Stomach (tissue), 4 donors: ENCODE data around the gene DLG2.
"Not testable (repeated sequence)": the region's sequence is repeated elsewhere in the genome, so short reads cannot be mapped to it uniquely, and the experiment has no call there.

ENCODE experiments used
- CTCF ChIP-seq, 7 experiments: fragments of 450-650 bp in 4 of 7; fragments of 200-600 bp in 3 of 7; sonication (generic) in 3 of 7; IDR thresholded peaks; one replicate each; pipeline ENCODE4 v1.5.1; 2016 to 2019; ENCODE audit warnings: antibody characterized with exemption in 7 of 7, control low read depth in 2 of 7, mild to moderate bottlenecking in 1 of 7
- POLR2AphosphoS5 ChIP-seq, 3 donors: sonication (generic); formaldehyde crosslinking; IDR thresholded peaks; one replicate each; pipeline ENCODE4 v1.6.1; 2016; ENCODE audit warnings: antibody characterized with exemption in 3 of 3

GRCh38 chr11:85340846-85341245 is 286.3 kb downstream of the DLG2 start:
- TF ChIP-seq CTCF, POLR2AphosphoS5 (IDR thresholded peaks at IDR 0.05): not testable (repeated sequence)
